ENCODE measurements around the gene TARS2.

The TARS2 gene

GRCh38 chr1:150505431-150505830 lies 18.2 kb downstream of the TARS2 start:
- H3K4me3 ChIP-seq (replicated peaks; ENCODE audit: low read depth, low read length) = no peak overlapping the region
- TF ChIP-seq CTCF (IDR thresholded peaks at IDR 0.05; ENCODE audit: low read depth, low read length, missing control alignments) = no peak
- DNase-seq (ENCODE audit: extremely low read depth, low read depth) = no peak

DNA sequence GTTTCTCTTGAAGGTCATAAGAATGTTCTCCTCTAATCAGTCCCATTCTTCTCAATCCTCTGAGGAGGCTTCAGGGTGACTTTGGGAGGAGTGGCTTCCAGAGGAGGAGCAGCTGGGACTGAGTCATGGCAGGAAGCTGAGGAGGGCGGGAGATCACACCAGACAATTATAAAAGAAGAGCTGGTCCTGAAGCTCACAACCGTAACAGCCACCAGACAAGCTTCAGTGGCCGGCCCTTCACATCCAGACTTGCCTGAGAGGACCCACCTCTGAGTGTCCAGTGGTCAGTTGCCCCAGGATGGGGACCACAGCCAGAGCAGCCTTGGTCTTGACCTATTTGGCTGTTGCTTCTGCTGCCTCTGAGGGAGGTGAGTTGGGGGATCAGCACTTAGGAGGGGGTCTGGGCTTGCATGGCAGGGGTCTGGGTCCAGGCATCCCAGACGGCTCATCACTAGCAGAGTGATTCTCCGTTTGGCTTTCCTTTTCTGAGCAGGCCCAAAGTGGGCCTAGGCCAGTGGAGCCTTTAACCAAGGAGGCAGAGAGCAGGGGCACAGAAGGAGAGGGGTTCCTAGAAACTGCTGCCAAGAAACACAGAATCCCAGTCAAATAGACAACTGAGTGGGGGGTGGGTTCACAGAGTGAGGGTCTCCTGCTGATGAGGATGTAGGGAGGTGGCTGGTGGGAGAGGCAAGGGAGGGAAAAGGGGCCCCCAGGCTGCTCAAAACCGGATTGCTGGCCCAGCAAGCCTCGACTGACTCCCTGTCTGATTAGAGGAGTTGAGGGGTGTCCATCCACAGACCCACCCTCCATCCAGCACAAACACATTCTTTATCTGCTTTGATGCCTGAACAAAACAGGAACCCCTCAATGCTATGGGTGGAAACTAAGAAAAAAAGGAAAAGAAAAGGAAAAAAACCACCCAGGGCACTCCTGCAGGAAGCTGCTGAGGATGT lies 21.0 kb downstream of the TARS2 start, which contains the start of gene ECM1:
ECM1 (plus strand) TSS at position 198 of the 953 bp plus-strand sequence; CDS start at position 299, 101 bp downstream.
- peak within 1 kb of the TSS; percentile 32 for H3K4me3 ChIP-seq (replicated peaks; ENCODE audit: low read depth, low read length)
- peak; percentile 67 for DNase-seq (ENCODE audit: extremely low read depth, low read depth)
- no peak for TF ChIP-seq CTCF (IDR thresholded peaks at IDR 0.05; ENCODE audit: low read depth, low read length, missing control alignments)

GRCh38 chr1:150508982-150509381 lies 21.8 kb downstream of the TARS2 start:
- TF ChIP-seq CTCF (IDR thresholded peaks at IDR 0.05; ENCODE audit: low read depth, low read length, missing control alignments) = no peak
- DNase-seq (ENCODE audit: extremely low read depth, low read depth) = no peak
- H3K4me3 ChIP-seq (replicated peaks; ENCODE audit: low read depth, low read length) = 0 out of 2 replicates have a peak overlapping the region, but pooled peaks have one; percentile 32

DNA sequence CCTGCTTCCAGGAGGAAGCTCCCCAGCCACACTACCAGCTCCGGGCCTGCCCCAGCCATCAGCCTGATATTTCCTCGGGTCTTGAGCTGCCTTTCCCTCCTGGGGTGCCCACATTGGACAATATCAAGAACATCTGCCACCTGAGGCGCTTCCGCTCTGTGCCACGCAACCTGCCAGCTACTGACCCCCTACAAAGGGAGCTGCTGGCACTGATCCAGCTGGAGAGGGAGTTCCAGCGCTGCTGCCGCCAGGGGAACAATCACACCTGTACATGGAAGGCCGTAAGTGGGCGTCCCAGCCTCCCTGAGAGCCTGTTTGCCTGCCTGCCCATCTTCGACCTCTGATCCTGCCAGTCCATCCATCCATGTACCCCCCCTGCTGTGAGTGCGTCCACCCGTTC lies 24.3 kb downstream of the TARS2 start:
- no peak for DNase-seq (ENCODE audit: extremely low read depth, low read depth)
- no peak overlapping the region for H3K4me3 ChIP-seq (replicated peaks; ENCODE audit: low read depth, low read length)
- TF ChIP-seq CTCF (IDR thresholded peaks at IDR 0.05; ENCODE audit: low read depth, low read length, missing control alignments) = no peak

- H3K4me3 ChIP-seq (replicated peaks; ENCODE audit: low read depth, low read length) = no peak overlapping the region
- DNase-seq (ENCODE audit: extremely low read depth, low read depth) = no peak
- no peak for TF ChIP-seq CTCF (IDR thresholded peaks at IDR 0.05; ENCODE audit: low read depth, low read length, missing control alignments)
Measured at GRCh38 chr1:150511985-150512660, 24.9 kb downstream of the TARS2 start.

DNA sequence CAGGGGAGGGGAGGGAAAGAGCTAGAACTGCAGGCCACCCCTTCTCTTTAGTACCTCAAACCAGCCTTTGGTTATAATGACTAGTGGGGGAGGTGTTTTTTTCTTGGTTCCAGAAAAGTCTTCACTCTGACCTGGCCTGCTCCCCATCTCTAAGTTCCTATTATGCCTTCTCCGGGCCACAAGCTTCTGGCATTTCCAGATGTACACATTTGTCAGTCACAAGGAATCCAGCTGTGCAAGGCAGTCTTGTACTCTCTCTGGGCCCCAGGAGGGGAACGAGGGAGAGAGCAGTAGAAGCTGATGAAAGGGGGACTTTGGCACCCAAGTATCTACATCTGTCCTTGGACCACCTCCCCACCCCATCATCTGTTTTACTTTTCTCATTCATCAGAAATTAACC lies 25.6 kb downstream of the TARS2 start:
- TF ChIP-seq CTCF (IDR thresholded peaks at IDR 0.05; ENCODE audit: low read depth, low read length, missing control alignments) = no peak
- no peak for DNase-seq (ENCODE audit: extremely low read depth, low read depth)
- no peak overlapping the region for H3K4me3 ChIP-seq (replicated peaks; ENCODE audit: low read depth, low read length)

All from HFF-Myc (cell line).